SK-N-SH treated with all-trans-retinoic acid at 6 μM for 48 hours (cell line): ENCODE data around the gene RHEBL1.

Experiments
- ATAC-seq: fragments of 200-7000 bp; cut with Tn5 transposase; 3 replicates; pipeline ENCODE4 v1.9.1; 2020; ENCODE audit warnings: mild to moderate bottlenecking, moderate library complexity
- ARNTL ChIP-seq: fragments of 450-650 bp; formaldehyde crosslinking; IDR thresholded peaks from 2 replicates; pipeline ENCODE4 v1.5.0; 2020; ENCODE audit warnings: low read depth, mild to moderate bottlenecking, moderate library complexity, borderline replicate concordance
- CSDC2 ChIP-seq: fragments of 250-450 bp; sonication (Bioruptor Pico); IDR thresholded peaks from 2 replicates; pipeline ENCODE4 v1.5.0; 2020; ENCODE audit warnings: mild to moderate bottlenecking, moderate library complexity
- ESRRG ChIP-seq: fragments of 250-450 bp; sonication (Bioruptor Pico); IDR thresholded peaks from 2 replicates; pipeline ENCODE4 v1.6.1; 2021; ENCODE audit warnings: mild to moderate bottlenecking
- GLIS3 ChIP-seq: fragments of 250-450 bp; sonication (Bioruptor Pico); IDR thresholded peaks from 2 replicates; pipeline ENCODE4 v1.5.0; 2020; ENCODE audit warnings: mild to moderate bottlenecking, moderate library complexity
- OSR1 ChIP-seq: fragments of 250-450 bp; sonication (Bioruptor Pico); IDR thresholded peaks from 2 replicates; pipeline ENCODE4 v1.8.0; 2022; ENCODE audit warnings: moderate library complexity, mild to moderate bottlenecking, inconsistent platforms
- RARB ChIP-seq: fragments of 250-450 bp; sonication (Bioruptor Pico); IDR thresholded peaks from 2 replicates; pipeline ENCODE4 v1.8.0; 2021; ENCODE audit warnings: mild to moderate bottlenecking, moderate library complexity
- SNAI2 ChIP-seq: fragments of 250-450 bp; sonication (Bioruptor Pico); IDR thresholded peaks from 2 replicates; pipeline ENCODE4 v1.5.0; 2020; ENCODE audit warnings: mild to moderate bottlenecking, moderate library complexity
- TCF4 ChIP-seq: fragments of 250-450 bp; sonication (Bioruptor Pico); IDR thresholded peaks from 2 replicates; pipeline ENCODE4 v1.8.0; 2021; ENCODE audit warnings: mild to moderate bottlenecking, moderate library complexity, borderline replicate concordance
- TOX ChIP-seq: fragments of 250-450 bp; sonication (Bioruptor Pico); IDR thresholded peaks from 2 replicates; pipeline ENCODE4 v1.8.0; 2021; ENCODE audit warnings: mild to moderate bottlenecking, moderate library complexity, borderline replicate concordance
- ZC3H10 ChIP-seq: fragments of 250-450 bp; sonication (Bioruptor Pico); IDR thresholded peaks from 2 replicates; pipeline ENCODE4 v1.5.1; 2021; ENCODE audit warnings: mild to moderate bottlenecking, moderate library complexity
- ZFP3 ChIP-seq: fragments of 250-450 bp; sonication (Bioruptor Pico); IDR thresholded peaks from 2 replicates; pipeline ENCODE4 v1.5.0; 2020; ENCODE audit warnings: mild to moderate bottlenecking, moderate library complexity
- ZFP30 ChIP-seq: fragments of 450-650 bp; formaldehyde crosslinking; IDR thresholded peaks from 2 replicates; pipeline ENCODE4 v1.5.0; 2022; ENCODE audit warnings: mild to moderate bottlenecking, moderate library complexity
- ZNF565 ChIP-seq: fragments of 450-650 bp; formaldehyde crosslinking; conservative IDR thresholded peaks from 2 replicates; pipeline ENCODE4 v1.5.0; 2020; ENCODE audit warnings: low read depth, mild to moderate bottlenecking, moderate library complexity
- ZNF70 ChIP-seq: fragments of 450-650 bp; formaldehyde crosslinking; IDR thresholded peaks from 2 replicates; pipeline ENCODE4 v1.5.0; 2020; ENCODE audit warnings: mild to moderate bottlenecking, moderate library complexity
- ZNF8 ChIP-seq: fragments of 450-650 bp; formaldehyde crosslinking; IDR thresholded peaks from 2 replicates; pipeline ENCODE4 v1.5.0; 2020; ENCODE audit warnings: mild to moderate bottlenecking, moderate library complexity
- TF ChIP-seq, protein P1 (sequence below): fragments of 250-450 bp; sonication (Bioruptor Pico); IDR thresholded peaks from 2 replicates; pipeline ENCODE4 v1.8.0; 2021; ENCODE audit warnings: low read depth, mild to moderate bottlenecking, moderate library complexity, borderline replicate concordance
- TF ChIP-seq, protein P2 (sequence below): fragments of 250-450 bp; sonication (Bioruptor Pico); IDR thresholded peaks from 2 replicates; pipeline ENCODE4 v1.5.1; 2020; ENCODE audit warnings: low read depth, mild to moderate bottlenecking, moderate library complexity
- TF ChIP-seq, protein P3 (sequence below): fragments of 250-450 bp; sonication (Bioruptor Pico); IDR thresholded peaks from 2 replicates; pipeline ENCODE4 v1.5.0; 2020; ENCODE audit warnings: mild to moderate bottlenecking, moderate library complexity
- TF ChIP-seq, protein P4 (sequence below): fragments of 250-450 bp; sonication (Bioruptor Pico); IDR thresholded peaks from 2 replicates; pipeline ENCODE4 v1.8.0; 2020; ENCODE audit warnings: mild to moderate bottlenecking, moderate library complexity, borderline replicate concordance

RHEBL1 gene

DNA sequence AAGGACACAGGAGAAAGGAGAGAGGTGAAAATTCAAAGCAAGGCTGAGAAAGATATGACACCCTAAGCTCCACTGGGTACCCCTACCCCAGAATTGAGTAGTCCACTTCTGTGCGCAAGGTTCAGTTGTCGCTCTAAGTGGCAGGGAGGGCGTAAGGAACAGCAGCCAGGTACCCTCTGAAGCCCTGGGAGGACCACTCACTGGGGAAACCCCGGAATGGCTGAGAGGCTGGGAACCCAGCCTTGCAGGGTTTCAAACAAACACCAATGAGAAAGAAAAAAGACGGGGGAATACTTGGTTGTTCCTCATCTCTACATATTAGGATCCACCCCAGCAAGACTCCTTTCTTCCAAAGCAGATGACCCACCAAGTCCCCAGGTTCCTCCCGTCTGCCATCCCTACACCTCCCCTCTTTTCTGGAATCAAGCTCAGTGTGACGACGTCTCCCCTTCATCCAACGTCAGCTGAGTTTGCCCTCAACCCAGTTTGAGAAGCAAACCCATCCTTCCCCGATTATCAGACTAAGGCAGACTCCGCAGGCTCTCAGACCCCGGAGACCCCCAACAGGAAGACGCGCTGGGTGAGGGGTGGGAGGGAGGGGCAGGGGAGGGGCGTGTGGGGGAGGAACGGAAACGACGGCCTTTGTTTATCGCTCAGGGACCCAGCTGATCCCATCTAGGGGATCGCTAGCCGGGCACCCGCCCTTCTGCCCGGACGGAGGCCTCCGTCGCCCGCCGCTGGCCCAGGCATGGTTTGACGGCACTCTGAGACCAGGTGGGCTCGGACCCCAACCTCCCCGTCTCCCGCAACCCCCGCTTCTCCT, 40.1 kb upstream of the RHEBL1 start:
- ATAC-seq = peak; percentile 35
- TF ChIP-seq ZNF70 (CRISPR knock-in tag) (no peak), ZFP30 (CRISPR knock-in tag) (no peak), SNAI2 (CRISPR knock-in tag) (no peak), ZNF8 (no peak), RARB (CRISPR knock-in tag) (no peak), CSDC2 (no peak), ZFP3 (CRISPR knock-in tag) (no peak), GLIS3 (no peak)
- TF ChIP-seq, protein P1, sequence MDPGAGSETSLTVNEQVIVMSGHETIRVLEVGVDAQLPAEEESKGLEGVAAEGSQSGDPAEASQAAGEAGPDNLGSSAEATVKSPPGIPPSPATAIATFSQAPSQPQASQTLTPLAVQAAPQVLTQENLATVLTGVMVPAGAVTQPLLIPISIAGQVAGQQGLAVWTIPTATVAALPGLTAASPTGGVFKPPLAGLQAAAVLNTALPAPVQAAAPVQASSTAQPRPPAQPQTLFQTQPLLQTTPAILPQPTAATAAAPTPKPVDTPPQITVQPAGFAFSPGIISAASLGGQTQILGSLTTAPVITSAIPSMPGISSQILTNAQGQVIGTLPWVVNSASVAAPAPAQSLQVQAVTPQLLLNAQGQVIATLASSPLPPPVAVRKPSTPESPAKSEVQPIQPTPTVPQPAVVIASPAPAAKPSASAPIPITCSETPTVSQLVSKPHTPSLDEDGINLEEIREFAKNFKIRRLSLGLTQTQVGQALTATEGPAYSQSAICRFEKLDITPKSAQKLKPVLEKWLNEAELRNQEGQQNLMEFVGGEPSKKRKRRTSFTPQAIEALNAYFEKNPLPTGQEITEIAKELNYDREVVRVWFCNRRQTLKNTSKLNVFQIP (CRISPR knock-in tag) = no peak
- TF ChIP-seq, protein P2, sequence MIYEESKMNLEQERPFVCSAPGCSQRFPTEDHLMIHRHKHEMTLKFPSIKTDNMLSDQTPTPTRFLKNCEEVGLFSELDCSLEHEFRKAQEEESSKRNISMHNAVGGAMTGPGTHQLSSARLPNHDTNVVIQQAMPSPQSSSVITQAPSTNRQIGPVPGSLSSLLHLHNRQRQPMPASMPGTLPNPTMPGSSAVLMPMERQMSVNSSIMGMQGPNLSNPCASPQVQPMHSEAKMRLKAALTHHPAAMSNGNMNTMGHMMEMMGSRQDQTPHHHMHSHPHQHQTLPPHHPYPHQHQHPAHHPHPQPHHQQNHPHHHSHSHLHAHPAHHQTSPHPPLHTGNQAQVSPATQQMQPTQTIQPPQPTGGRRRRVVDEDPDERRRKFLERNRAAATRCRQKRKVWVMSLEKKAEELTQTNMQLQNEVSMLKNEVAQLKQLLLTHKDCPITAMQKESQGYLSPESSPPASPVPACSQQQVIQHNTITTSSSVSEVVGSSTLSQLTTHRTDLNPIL (CRISPR knock-in tag) = no peak
- TF ChIP-seq, protein P3, sequence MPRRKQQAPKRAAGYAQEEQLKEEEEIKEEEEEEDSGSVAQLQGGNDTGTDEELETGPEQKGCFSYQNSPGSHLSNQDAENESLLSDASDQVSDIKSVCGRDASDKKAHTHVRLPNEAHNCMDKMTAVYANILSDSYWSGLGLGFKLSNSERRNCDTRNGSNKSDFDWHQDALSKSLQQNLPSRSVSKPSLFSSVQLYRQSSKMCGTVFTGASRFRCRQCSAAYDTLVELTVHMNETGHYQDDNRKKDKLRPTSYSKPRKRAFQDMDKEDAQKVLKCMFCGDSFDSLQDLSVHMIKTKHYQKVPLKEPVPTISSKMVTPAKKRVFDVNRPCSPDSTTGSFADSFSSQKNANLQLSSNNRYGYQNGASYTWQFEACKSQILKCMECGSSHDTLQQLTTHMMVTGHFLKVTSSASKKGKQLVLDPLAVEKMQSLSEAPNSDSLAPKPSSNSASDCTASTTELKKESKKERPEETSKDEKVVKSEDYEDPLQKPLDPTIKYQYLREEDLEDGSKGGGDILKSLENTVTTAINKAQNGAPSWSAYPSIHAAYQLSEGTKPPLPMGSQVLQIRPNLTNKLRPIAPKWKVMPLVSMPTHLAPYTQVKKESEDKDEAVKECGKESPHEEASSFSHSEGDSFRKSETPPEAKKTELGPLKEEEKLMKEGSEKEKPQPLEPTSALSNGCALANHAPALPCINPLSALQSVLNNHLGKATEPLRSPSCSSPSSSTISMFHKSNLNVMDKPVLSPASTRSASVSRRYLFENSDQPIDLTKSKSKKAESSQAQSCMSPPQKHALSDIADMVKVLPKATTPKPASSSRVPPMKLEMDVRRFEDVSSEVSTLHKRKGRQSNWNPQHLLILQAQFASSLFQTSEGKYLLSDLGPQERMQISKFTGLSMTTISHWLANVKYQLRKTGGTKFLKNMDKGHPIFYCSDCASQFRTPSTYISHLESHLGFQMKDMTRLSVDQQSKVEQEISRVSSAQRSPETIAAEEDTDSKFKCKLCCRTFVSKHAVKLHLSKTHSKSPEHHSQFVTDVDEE = no peak
- TF ChIP-seq, protein P4, sequence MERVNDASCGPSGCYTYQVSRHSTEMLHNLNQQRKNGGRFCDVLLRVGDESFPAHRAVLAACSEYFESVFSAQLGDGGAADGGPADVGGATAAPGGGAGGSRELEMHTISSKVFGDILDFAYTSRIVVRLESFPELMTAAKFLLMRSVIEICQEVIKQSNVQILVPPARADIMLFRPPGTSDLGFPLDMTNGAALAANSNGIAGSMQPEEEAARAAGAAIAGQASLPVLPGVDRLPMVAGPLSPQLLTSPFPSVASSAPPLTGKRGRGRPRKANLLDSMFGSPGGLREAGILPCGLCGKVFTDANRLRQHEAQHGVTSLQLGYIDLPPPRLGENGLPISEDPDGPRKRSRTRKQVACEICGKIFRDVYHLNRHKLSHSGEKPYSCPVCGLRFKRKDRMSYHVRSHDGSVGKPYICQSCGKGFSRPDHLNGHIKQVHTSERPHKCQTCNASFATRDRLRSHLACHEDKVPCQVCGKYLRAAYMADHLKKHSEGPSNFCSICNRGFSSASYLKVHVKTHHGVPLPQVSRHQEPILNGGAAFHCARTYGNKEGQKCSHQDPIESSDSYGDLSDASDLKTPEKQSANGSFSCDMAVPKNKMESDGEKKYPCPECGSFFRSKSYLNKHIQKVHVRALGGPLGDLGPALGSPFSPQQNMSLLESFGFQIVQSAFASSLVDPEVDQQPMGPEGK = no peak
- TF ChIP-seq, all 23 proteins: peak for 0

DNA sequence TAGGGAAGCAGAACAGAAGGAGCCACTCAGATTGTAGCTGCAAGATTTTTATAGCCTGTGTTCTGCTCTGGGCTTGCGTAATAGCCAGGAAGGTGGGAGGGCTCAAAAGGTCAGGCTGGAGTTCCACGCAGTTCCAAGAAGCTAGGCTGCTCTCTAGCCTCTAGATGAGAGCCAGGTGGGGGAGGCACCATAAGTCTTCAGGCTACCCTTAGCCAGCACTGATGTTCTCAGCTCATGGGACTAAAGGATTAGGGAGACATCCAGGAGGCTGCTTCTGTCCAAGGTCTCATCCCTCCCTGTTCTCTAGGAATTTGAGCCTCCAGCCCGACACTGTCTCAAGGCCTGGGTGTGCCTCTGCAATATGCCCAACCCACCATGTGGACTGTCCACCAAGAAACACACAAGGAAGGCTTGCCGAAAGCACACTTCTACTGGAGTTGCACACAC, 39.2 kb upstream of the RHEBL1 start:
- TF ChIP-seq ZNF70 (CRISPR knock-in tag) (no peak), ARNTL (CRISPR knock-in tag) (no peak), TOX (CRISPR knock-in tag) (no peak), RARB (CRISPR knock-in tag) (no peak), TCF4 (CRISPR knock-in tag) (no peak), ESRRG (CRISPR knock-in tag) (no peak), SNAI2 (CRISPR knock-in tag) (no peak), ZNF565 (no peak), ZFP30 (CRISPR knock-in tag) (no peak), GLIS3 (no peak), ZC3H10 (CRISPR knock-in tag) (no peak), OSR1 (CRISPR knock-in tag) (no peak)
- TF ChIP-seq, protein P2 (CRISPR knock-in tag) = no peak
- TF ChIP-seq, protein P1 (CRISPR knock-in tag) = no peak
- TF ChIP-seq, protein P4 = no peak
- TF ChIP-seq, protein P3 = no peak
- no peak for ATAC-seq
